HG02623 (cell line): ENCODE results near the gene LGALS8.

ENCODE experiments used
- ATAC-seq: cut with Tn5 transposase; IDR thresholded peaks from one replicate; pipeline ENCODE4 v1.9.1; 2021; ENCODE audit warnings: moderate library complexity; ENCODE audit not compliant: unreplicated experiment

Gene LGALS8

DNA sequence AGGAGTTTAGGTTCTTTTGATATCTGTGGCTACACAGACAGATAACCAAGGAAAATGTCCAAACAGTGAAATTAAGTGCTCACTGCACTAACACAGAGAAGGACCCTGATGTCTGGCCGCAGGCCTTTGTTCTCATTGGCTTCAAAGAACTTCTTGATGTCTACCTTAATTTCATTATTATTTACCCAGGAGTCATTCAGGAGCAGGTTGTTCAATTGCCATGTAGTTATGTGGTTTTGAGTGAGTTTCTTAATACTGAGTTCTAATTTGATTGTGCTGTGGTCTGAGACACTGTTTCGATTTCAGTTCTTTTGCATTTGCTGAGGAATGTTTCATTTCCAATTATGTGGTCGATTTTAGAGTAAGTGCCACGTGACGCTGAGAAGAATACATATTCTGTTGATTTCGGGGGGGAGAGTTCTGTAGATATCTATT lies 15.2 kb upstream of the LGALS8 start:
- ATAC-seq: no peak

DNA sequence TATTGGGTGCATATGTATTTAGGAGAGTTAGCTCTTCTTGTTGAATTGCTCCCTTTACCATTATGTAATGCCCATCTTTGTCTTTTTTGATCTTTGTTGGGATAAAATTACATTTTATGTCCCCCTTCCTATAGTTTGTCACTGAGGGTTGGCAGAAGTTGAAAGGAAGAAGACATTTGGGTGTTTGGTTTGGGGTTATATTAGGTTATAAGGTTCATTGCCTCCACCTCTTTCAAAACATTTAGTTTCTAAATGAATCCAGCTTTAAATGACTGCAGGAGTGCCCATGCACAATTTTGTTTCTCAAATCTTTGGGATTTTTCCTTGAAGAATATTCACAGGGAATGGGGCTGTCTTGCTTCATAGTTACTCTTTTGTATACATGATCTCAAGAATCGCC lies 14.6 kb upstream of the LGALS8 start:
- ATAC-seq: no peak

DNA sequence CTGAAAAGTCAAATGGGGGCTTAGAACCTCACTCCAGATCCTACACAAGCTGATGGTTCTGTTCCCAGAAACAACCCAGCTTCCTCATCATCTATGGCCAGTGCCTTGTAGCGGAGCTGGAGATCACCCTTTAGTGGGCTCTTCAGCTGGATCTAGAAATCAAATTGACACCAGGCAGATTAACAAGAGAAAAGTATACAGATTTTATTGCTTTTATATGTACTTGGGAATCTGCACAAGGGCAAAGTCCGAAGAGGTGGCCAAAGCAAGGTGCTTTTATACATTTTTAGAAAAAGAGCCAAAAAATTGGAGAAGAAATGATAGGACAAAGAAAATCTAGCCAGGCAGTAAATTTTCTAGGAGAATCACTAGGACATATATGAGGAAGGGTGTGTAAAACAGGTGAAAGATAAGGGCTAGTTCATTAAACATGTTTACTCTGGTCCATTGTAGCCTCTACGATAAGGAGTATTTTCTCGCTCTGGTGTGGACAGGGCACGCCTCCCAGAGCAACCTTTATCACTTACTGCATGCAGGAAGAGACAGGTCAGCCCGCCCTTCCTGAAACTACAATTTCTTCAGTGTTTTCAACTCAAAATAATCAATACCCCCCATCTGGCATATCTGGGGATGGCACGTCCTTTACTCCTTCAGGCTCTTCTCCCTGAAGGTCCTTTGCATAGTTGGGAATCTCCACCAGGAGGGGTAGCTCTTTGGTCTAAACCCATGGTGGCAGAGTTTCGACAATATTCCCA lies 14.0 kb upstream of the LGALS8 start:
- ATAC-seq: no peak

DNA sequence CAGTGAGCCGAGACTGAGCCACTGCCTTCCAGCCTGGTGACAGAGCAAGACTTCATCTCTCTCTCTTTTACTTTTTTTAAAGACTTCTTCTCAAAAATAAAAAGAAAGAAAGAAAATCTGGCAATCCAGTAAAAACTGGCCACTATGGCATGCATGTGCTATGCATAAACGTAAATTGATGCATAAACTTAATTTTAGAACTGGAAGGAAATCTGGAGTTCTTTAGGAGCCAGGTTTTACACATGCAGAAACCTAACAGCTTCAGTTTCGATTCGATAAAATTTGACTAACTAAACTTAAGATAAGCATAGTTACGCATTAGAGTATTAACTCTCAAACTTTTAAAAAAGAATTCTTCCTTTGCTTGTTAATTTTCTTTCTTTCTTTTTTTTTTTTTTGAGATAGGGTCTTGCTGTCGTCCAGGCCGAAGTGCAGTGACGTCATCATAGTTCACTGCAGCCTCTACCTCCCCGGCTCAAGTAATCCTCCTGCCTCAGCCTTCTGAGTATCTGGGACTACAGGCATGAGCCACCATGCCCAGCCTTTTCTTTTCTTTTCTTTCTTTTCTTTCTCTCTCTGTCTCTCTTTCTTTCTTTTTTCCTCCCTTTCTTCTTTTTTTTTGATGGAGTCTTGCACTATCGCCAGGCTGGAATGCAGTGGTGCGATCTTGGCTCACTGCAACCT lies 11.9 kb upstream of the LGALS8 start:
- no peak for ATAC-seq

DNA sequence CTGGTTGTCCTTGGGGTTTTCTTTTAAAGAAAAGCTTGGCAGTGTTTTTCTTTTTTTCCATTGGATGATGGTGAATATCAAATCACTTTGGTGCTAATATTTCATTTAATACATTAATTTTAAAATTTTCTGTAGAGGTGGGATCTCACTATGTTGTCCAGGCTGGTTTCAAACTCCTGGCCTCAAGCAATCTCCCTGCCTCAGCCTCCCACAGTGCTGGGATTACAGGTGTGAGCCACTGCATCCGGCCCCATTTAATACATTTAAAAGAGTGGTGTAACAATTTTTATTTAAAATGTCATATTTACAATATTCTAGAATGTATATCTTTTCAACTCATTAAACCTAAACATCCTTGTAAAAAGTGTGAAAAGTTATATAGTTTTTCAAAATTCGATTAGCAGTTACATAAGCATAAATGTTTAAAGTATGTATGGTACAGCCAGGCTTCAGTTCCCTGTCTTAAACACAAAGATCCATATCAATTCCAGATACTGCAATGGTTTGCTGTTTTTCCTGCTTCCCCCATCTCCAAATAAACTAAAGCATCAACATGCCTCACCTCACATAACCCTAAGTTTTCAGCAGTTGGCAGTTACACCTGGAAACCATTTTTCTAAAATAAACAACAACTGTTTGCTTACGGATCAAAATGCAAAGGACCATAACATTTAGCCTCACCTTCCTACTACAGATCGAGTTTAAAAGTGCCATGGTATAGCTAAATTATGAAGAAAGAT lies 8.9 kb upstream of the LGALS8 start:
- no peak for ATAC-seq

DNA sequence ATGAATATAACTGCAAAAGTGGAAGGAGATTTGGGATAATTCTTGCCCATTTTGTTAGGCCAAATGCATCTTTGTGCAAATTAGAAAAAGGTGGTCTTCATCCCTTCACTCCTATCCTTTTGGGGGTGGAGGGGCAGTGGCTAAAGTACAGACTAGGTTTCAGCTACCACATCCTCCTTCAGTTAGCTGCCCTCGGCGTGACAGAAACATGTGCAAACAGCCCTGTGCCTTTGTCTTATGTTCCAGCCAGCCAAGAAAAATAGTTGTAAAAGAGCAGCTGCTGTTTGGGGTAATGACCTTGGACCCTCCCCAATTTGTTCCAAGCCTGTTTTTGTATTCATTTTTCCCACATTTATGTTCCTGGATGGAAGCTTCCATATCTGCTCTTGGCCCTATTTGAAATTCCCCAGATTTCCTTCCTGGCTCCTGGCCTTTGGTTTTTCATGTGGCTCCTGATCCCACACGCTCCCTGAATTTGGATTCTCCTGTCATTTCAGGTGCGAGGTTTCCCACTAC lies 8.3 kb upstream of the LGALS8 start:
- no peak for ATAC-seq

DNA sequence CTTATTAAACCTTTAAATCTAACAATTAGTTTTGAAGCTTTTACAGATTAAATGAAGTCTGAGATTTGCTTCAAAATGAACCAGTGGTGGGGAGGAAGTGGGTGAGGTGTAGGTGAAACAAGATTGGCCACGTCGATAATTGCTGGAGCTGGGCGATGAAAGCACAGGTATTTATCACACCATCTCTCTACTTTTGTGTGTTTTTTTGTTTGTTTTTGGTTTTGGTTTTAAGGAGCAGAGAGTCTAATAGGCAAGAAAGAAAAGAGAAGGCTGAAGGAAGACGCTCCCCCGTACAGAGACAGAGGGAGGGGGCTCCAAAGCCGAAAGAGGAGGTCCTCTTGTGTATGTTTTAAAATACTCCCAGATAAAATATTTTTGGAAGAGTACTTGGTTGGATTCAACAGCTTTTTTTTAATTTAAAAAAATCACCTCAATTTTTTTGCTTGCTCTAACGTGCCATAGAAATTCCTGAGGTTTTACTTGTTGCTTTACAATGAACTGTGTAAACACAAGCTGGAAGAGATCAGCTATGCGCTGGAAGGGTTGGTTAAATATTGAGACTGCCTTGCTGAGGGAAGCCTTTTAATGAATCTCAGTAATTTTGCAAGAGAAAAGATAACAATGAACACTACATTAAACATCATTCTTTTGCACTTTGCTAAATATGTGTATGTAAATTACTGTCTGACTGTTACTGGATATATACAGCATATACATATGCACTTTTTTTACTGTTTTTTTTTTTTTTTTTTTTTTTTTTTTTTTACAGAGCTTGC lies 6.7 kb upstream of the LGALS8 start:
- no peak for ATAC-seq

DNA sequence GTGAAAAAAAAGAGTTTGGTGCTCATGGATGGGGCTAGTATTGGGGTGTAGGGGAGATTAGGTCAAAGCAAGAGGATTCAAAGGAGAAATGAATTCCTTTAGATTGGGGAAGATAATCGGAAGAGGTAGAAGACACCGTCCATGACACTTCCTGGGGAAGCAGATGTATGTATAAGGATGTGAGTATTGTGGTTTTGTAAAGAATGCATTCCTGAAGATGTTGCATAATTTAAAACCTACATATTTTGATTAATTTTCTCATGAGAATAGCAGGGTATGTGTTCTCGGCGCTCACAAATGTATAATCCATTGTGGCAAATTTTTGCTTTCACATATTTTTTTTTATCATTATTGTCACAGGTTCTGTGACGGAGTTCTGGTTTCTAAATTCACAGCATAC lies 5.5 kb upstream of the LGALS8 start:
- no peak for ATAC-seq

DNA sequence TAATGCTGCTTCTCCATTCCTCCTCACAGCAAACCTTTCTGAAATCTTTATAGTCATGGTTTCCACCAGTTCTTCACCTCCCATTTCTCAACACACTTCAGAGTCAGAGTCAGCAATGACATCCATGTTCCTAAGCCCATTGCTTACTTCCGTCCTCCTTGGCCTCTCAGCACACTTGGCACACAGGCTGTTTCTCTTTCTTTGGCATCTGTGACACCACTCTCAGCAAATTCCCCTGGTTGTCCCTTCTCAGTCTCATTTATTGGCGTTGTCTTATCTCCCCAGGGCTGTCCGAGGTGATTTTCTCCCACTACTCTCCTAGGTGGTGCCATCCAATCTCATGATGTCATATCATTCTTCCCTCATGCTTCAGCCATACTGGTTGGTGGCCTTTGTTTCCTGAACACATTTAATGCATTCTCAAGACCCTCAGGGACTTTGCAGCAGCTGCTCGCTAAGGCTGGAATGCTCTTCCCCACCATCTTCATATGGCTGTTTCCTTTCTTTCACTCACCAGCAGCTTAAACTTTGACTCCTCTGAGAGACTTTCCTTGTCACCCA lies 3.3 kb upstream of the LGALS8 start:
- ATAC-seq: no peak

DNA sequence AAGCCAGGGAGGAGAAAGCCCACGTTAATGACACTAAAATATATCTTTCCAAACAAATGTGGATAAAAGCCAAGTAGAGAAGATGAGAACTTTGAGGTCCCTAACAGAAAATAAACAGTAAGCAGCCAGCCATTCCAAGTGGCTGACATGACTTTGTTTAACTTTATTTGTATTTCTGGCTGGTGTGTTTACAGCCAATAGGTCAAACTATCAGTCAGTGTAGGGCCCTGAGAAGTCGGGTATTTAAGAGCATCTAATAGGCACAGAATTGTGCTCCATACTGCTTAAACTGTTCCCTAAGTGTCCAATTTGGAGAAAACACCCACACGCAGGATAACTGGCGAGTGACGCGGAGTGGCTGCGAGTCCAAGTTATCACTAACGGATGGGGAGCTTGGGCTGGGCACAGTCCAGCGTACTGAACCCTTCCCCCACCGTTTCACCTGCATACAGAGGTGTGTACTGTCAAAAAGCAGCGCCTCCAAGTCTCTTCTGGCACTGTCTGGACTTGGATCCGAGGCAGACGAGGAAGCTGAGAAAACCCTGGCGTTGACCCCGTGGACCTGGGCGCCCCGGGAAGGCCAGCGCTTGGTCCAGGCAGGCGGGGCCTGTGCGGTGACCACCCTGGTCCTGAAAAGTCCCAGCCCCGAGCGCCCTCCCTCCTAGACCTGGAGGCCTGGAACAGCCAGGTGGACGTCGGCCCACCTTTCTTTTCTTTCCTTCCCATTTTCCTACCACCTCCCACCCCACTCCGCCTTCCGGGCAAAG lies 662 bp upstream of the LGALS8 start:
- ATAC-seq: no peak

DNA sequence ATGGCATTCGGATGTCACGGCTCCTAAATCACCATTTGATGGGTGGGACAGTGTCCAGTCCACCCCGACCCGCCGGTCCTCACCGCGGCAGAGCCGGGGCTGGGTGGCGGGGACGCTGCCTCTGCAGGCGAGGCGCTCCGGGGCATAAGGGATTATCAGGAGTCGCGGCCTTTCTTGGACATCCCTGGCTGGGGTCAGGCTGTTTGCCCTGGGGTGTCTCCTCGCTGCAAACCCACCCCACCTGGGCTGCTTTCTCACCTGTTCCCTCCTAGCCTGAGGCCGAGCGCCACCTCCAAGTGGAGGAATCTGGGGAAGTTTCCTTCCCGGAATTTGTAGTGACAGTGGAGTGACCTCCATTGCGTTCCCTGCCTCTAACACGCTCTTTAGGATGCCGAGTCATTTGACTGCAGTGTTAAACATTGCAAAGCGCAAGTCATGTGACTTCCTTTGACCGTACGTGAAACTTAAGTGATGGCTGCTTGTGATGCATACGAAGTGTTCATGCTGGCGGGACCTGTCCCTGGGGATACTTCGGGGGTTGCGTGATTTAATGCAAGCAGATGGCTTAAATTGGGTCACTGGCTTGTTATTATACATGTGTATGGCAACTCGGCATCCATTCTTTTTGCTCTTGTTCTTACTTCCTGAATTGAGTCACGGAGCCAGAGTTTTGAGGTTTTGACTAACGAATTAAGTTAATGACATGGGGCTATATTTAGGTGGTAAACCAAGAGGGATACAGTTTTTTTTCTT lies 536 bp downstream of the LGALS8 start:
- peak; percentile 86 for ATAC-seq

DNA sequence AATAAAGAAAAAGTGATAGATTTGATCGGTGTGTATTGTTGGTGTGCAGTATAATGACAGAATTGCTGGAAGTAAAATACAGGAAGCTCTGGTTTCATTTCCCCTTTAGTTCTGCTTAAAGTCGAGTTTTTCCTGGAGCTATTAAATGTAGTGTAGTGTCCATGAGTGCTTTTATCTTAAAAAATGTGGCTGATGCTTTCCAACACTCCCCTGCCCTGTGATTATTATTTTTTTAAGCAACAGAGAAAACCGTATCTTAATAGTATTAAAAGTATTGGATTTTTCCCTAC lies 1.1 kb downstream of the LGALS8 start:
- no peak for ATAC-seq

DNA sequence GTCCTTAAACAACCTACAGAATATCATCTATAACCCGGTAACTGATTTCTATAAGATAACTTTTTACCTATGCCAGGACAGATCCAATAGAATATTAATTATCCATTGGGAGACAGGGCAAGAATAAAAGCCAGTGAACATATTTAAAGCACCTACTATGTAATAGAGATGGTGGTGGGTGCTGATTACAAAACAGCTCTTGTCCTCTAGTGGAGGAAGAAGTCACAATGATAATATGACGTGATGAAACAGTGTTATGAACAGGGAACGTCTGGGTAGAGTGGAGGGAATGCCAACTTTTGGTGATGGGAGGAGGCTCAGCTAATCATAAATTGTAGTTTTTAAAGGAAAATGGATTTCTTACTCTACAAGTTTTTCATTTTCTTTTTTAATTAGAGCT lies 2.3 kb downstream of the LGALS8 start:
- no peak for ATAC-seq

DNA sequence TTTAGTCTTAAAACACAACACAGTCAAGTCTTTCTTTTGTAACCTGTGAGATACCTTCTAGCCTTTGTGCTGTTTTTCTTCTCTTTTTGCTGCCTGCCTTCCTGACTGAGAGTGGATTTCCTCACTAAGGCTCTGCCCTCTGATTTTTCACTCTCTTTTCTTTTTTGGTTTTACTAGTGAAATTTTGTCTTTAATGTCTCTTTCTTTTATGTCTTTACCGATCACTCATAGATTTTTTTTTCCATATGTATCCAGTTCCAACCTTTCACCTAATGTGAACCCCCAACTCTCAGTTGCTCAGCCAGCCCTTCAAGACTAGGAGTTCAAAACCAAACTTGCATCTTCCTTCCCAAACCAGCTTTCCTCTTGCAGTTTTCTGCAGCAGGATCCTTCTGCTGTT lies 6.5 kb downstream of the LGALS8 start:
- ATAC-seq: no peak

DNA sequence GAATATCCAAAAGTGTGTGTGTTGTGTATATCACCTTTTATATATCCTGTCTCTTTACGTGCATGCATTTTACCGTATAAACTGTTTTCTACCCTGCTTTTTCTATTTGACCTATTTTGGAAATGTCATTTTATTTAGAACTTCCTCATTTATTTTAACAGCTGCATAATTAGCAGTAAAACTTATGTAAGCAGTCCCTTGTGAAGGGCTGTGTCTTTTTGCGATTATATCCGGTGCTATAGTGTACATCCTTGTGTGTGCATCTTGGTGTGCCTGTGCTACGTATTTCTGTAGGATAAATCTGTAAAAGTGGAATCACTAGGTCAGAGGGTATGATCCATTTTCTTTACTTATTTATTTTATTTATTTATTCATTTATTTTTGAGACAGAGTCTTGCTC lies 7.2 kb downstream of the LGALS8 start:
- no peak for ATAC-seq

DNA sequence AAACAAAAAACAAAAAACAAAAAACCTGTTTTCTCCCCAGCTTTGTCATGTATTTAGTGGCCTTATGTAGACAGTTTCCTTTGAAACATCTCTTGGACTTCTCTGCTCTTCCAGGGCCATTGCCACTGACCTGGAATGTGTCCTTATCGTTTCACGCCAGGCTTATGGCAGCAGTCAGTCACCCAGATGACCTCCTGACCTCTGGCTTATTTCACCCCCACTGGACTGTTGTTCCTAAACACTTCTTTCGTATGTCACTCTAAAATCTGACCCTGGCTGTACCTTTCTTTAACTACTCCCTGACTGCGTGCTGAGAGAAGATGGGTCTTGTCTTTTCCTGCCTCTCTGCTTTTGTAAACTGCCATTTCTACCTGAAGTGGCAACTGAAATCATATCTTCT lies 9.1 kb downstream of the LGALS8 start:
- ATAC-seq: no peak

DNA sequence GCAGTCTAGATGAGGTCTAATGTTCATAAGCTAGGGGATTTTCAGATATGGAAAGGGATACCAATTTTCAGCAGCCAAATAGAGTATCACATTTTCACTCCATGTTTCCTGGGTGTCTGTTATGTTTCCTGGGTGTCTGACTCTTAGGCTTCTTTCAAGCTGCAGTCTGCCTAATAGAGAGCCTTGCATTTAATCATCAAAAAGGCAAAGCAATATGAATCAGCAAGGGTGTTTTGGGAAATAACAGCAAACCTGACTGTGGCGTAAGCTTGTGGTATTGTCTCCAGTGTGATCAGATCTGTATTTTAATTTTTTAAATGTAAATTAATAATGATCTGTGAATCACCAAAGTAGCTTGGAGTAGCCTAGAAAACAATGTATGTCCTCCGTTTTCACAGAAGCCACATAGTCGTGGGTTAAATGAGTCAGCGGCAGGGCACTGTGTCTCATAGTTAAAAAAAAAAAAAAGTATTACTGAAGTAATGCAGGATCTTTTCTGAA lies 10.4 kb downstream of the LGALS8 start:
- ATAC-seq: no peak

DNA sequence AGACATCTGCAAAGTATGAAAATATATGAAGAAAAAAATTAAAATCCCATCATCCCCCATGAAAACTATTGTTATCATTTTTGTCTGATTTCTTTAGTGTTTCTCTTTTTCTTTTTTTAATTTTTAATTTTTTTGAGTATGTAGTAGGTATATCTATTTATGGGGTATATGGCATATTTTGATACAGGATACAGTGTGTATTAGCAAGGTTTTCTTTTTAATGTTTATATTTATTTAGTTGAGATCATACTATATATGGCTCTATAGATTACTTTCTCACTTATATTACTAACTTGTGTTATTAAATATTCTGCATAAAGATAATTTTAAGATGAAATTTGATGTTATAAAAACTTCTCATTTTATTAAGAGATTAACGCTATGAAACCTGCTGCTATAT lies 11.4 kb downstream of the LGALS8 start:
- ATAC-seq: no peak

DNA sequence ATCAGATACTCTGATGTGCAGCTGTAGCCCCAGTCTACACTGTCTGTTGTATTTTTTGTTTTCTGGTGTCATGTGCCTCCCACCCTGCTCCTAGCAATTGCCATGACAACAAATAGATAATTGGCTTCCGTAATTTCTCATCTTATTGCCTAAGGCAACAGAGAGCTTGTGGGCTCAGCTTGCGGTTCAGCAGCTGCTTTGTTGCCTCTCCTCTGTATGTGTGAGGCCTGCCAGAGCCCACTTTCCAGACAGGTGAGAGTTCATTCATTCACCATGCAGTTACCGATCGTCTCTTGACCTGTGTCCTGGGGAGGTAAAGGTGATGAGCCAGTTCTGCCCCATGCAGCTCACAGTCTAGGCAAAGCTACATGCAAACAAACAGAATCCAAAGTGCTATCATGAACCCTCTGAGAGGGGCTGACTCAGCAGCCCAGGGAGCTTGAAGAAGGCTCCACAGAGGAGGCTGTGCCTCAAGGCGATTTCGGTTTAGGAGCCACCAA lies 11.9 kb downstream of the LGALS8 start:
- ATAC-seq: no peak
